Superior temporal gyrus (tissue), 1 donor: ENCODE measurements around the gene ASB12.

Experiments
- DNase-seq: peaks from one replicate; pipeline ENCODE4 v3.0.0-alpha.2; 2016; ENCODE audit errors: extremely low spot score

The ASB12 gene

DNA sequence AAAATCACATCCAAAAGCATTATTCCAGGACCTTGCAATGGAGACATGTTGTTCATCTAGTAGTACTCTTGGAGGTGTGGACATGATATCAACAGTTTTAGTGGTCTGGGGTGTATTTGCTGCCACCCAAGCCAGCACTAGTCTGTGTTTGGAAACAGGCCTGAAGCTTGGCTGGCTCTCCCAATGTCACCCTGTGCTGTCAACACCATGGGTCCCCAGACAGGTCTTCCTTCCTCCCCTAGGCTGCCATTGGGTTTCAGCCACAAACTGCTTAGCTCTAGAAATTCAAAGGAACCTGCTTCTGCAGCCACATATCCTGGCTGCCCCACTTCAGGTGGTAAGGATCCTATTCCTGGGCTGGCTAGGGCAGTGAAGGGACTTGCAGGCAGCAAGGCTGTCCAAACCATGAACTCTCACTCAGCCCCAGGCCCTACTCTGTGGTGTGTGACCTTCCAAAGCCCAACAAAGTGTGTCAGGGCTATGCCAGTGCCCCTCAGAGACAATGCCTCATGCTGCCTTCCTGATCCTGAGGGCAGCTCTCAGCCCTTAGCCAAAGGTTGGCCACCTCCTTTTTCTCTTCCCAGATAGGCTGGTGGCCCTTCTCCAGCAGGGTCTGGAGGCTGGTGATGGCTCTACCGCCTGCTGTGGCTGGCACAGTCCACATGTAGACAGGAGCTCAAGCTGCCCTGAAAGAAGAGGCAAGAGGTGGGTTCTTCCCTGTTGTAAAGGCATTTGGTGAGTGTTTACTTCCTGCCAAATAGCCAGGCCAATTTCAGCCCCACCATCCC lies 43.2 kb downstream of the ASB12 start:
- no peak for DNase-seq

- no peak for DNase-seq
Observed at GRCh38 chrX:64184396-64184795, 46.0 kb downstream of the ASB12 start.

GRCh38 chrX:64182208-64182607 lies 48.2 kb downstream of the ASB12 start:
- no peak for DNase-seq

DNA sequence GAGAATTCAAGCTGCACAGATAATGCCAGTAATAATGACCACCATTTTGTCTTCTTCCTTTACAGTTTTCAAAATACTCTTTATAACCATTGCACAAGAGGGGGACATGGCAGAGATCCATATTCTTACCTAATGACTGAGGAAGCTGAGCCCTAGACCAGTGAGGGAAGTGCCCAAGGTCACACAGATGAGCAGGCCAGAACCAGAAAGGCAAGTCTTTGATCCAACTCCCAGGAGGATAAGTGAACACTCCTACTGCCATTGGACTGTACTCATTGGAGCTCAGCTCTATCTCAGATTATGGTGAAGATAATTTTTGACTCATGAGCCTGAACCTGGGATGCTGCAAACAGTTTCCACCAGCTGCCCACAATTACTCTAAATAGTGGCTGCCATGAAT lies 53.5 kb downstream of the ASB12 start:
- no peak for DNase-seq
